Loucy (cell line): ENCODE results near the gene INTS1.

Experiments used
- H2AFZ ChIP-seq: fragments of 200-600 bp; sonication (generic); 2 replicates; pipeline ENCODE4 v1.6.0; 2016; ENCODE audit warnings: antibody characterized with exemption, mild to moderate bottlenecking, low read length, moderate library complexity
- H3F3A ChIP-seq: fragments of 200-600 bp; 2 replicates; pipeline ENCODE4 v1.6.0; 2016; ENCODE audit warnings: antibody characterized with exemption, low read depth, mild to moderate bottlenecking
- H3K27me3 ChIP-seq: fragments of 200-600 bp; sonication (generic); 2 replicates; pipeline ENCODE4 v1.6.1; 2014; ENCODE audit warnings: low read length, mild to moderate bottlenecking; ENCODE audit not compliant: insufficient read depth, poor library complexity, severe bottlenecking
- H3K36me3 ChIP-seq: fragments of 200-600 bp; sonication (generic); 2 replicates; pipeline ENCODE4 v1.6.1; 2016; ENCODE audit warnings: low read length; ENCODE audit not compliant: insufficient read depth
- H3K4me1 ChIP-seq: fragments of 200-600 bp; sonication (generic); 2 replicates; pipeline ENCODE4 v1.5.1; 2014; ENCODE audit warnings: low read length, mild to moderate bottlenecking; ENCODE audit not compliant: insufficient read depth, poor library complexity, severe bottlenecking
- H3K4me2 ChIP-seq: fragments of 200-600 bp; sonication (generic); 2 replicates; pipeline ENCODE4 v1.6.0; 2014; ENCODE audit warnings: antibody characterized with exemption, low read length, low read depth, mild to moderate bottlenecking; ENCODE audit not compliant: poor library complexity, severe bottlenecking
- H3K4me3 ChIP-seq: fragments of 200-600 bp; sonication (generic); 2 replicates; pipeline ENCODE4 v1.5.1; 2014; ENCODE audit warnings: low read length, mild to moderate bottlenecking, mixed read lengths; ENCODE audit not compliant: poor library complexity, severe bottlenecking
- H3K79me2 ChIP-seq: fragments of 200-600 bp; sonication (generic); 2 replicates; pipeline ENCODE4 v1.6.1; 2014; ENCODE audit warnings: low read length; ENCODE audit not compliant: insufficient read depth
- H3K9ac ChIP-seq: fragments of 200-600 bp; sonication (generic); 2 replicates; pipeline ENCODE4 v1.6.0; 2014; ENCODE audit warnings: mild to moderate bottlenecking, low read depth, low read length, moderate library complexity; ENCODE audit not compliant: poor library complexity, severe bottlenecking
- H3K9me2 ChIP-seq: fragments of 200-600 bp; sonication (generic); replicated peaks from 2 replicates; pipeline ENCODE4 v1.6.1; 2016; ENCODE audit warnings: low read depth, low read length, mixed read lengths
- H3K9me3 ChIP-seq: fragments of 200-600 bp; sonication (generic); 2 replicates; pipeline ENCODE4 v1.6.1; 2014; ENCODE audit warnings: mild to moderate bottlenecking, antibody characterized with exemption, low read length, low read depth; ENCODE audit not compliant: insufficient read depth
- H4K20me1 ChIP-seq: fragments of 200-600 bp; sonication (generic); 2 replicates; pipeline ENCODE4 v1.6.0; 2014; ENCODE audit warnings: antibody characterized with exemption, low read length, mild to moderate bottlenecking; ENCODE audit not compliant: insufficient read depth, poor library complexity, severe bottlenecking
- EZH2phosphoT487 ChIP-seq: fragments of 200-600 bp; IDR thresholded peaks from 2 replicates; pipeline ENCODE4 v1.6.1; 2018; ENCODE audit warnings: antibody characterized with exemption, mild to moderate bottlenecking, moderate library complexity, borderline replicate concordance
- TF ChIP-seq, protein P1 (sequence below): fragments of 200-600 bp; sonication (generic); conservative IDR thresholded peaks from 2 replicates; pipeline ENCODE4 v1.5.1; 2014; ENCODE audit warnings: mild to moderate bottlenecking, antibody characterized with exemption, low read length

Gene INTS1

GRCh38 chr7:1421946-1422345 lies 82.2 kb downstream of the INTS1 start:
- no peak for TF ChIP-seq EZH2phosphoT487
- TF ChIP-seq, protein P1, sequence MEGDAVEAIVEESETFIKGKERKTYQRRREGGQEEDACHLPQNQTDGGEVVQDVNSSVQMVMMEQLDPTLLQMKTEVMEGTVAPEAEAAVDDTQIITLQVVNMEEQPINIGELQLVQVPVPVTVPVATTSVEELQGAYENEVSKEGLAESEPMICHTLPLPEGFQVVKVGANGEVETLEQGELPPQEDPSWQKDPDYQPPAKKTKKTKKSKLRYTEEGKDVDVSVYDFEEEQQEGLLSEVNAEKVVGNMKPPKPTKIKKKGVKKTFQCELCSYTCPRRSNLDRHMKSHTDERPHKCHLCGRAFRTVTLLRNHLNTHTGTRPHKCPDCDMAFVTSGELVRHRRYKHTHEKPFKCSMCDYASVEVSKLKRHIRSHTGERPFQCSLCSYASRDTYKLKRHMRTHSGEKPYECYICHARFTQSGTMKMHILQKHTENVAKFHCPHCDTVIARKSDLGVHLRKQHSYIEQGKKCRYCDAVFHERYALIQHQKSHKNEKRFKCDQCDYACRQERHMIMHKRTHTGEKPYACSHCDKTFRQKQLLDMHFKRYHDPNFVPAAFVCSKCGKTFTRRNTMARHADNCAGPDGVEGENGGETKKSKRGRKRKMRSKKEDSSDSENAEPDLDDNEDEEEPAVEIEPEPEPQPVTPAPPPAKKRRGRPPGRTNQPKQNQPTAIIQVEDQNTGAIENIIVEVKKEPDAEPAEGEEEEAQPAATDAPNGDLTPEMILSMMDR = no peak
- no peaks in the 10 kb centered on the region for H3K9me3 ChIP-seq
- no peak overlapping the region for H3K4me2 ChIP-seq
- no peaks in the 10 kb centered on the region for H3K27me3 ChIP-seq
- no peak overlapping the region for H3K9ac ChIP-seq
- no peak overlapping the region for H2AFZ ChIP-seq
- no peaks in the 10 kb centered on the region for H3K9me2 ChIP-seq
- H3K79me2 ChIP-seq = no peaks in the 10 kb centered on the region
- H4K20me1 ChIP-seq = no peaks in the 10 kb centered on the region
- peaks cover 15% of the 10 kb centered on the region for H3K4me1 ChIP-seq
- no peaks in the 10 kb centered on the region for H3F3A ChIP-seq
- H3K4me3 ChIP-seq = no peak overlapping the region
- no peaks in the 10 kb centered on the region for H3K36me3 ChIP-seq

GRCh38 chr7:1421020-1421790 lies 83.0 kb downstream of the INTS1 start:
- no peaks in the 10 kb centered on the region for H3K27me3 ChIP-seq
- H3K9ac ChIP-seq = no peak overlapping the region
- H3K4me1 ChIP-seq = peaks cover 22% of the 10 kb centered on the region
- no peaks in the 10 kb centered on the region for H3K9me3 ChIP-seq
- H3K79me2 ChIP-seq = no peaks in the 10 kb centered on the region
- H3K4me2 ChIP-seq = no peak overlapping the region
- no peaks in the 10 kb centered on the region for H4K20me1 ChIP-seq
- H2AFZ ChIP-seq = no peak overlapping the region
- H3K4me3 ChIP-seq = no peak overlapping the region
- no peak for TF ChIP-seq EZH2phosphoT487
- TF ChIP-seq, protein P1 = no peak
- H3K9me2 ChIP-seq = no peaks in the 10 kb centered on the region
- no peaks in the 10 kb centered on the region for H3F3A ChIP-seq
- H3K36me3 ChIP-seq = no peaks in the 10 kb centered on the region
